CD4-positive, alpha-beta T cell treated with Interleukin-17A for 4 hours (primary cell): Measurements from ENCODE around the gene FAM149B1.
"Not testable (repeated sequence)": the region's sequence is repeated elsewhere in the genome, so short reads cannot be mapped to it uniquely, and the experiment has no call there.

Experiments
- DNase-seq: peaks from one replicate; pipeline ENCODE4 v3.0.0-alpha.2; 2020; ENCODE audit warnings: mixed read lengths

FAM149B1 gene

GRCh38 chr10:73167783-73168464 is at the start of gene FAM149B1, which contains the start of gene ECD:
Gene FAM149B1, plus strand, starts transcription at chr10:73168119. Its CDS starts 221 bp downstream, at chr10:73168340.
Gene ECD, minus strand, starts transcription at chr10:73168008. Its CDS starts 4,071 bp downstream, at chr10:73163937.
- DNase-seq, result peak; percentile 90

GRCh38 chr10:73119457-73119856 is 48.5 kb upstream of the FAM149B1 start:
- no peak for DNase-seq

GRCh38 chr10:73119952-73120351 is 48.0 kb upstream of the FAM149B1 start:
- DNase-seq, result no peak

GRCh38 chr10:73126343-73126742 is 41.6 kb upstream of the FAM149B1 start:
- DNase-seq, result no peak

GRCh38 chr10:73131301-73131700 is 36.6 kb upstream of the FAM149B1 start:
- DNase-seq, result no peak

- DNase-seq, result no peak
Measured at GRCh38 chr10:73131913-73132686, 35.8 kb upstream of the FAM149B1 start.

GRCh38 chr10:73134727-73135126 is 33.2 kb upstream of the FAM149B1 start:
- no peak for DNase-seq

- no peak for DNase-seq
Measured at GRCh38 chr10:73136627-73137026, 31.3 kb upstream of the FAM149B1 start.

GRCh38 chr10:73139251-73139650 is 28.7 kb upstream of the FAM149B1 start:
- no peak for DNase-seq

GRCh38 chr10:73141603-73142002 is 26.3 kb upstream of the FAM149B1 start:
- no peak for DNase-seq

GRCh38 chr10:73150633-73151413 is 17.1 kb upstream of the FAM149B1 start:
- not testable (repeated sequence) for DNase-seq

- no peak for DNase-seq
Measured at GRCh38 chr10:73152009-73152408, 15.9 kb upstream of the FAM149B1 start.

GRCh38 chr10:73156054-73156453 is 11.9 kb upstream of the FAM149B1 start:
- no peak for DNase-seq

GRCh38 chr10:73159038-73159648 is 8.8 kb upstream of the FAM149B1 start:
- DNase-seq, result peak; percentile 76

- DNase-seq, result no peak
Measured at GRCh38 chr10:73161079-73161478, 6.8 kb upstream of the FAM149B1 start.

GRCh38 chr10:73161662-73162061 is 6.3 kb upstream of the FAM149B1 start:
- DNase-seq, result no peak

GRCh38 chr10:73163096-73163495 is 4.8 kb upstream of the FAM149B1 start:
- no peak for DNase-seq

- DNase-seq, result no peak
Measured at GRCh38 chr10:73166972-73167371, 947 bp upstream of the FAM149B1 start.

- DNase-seq, result no peak
Measured at GRCh38 chr10:73167458-73167782, 499 bp upstream of the FAM149B1 start.

GRCh38 chr10:73168465-73168803 is 515 bp downstream of the FAM149B1 start:
- DNase-seq, result no peak

- DNase-seq, result no peak
Measured at GRCh38 chr10:73169320-73169719, 1.4 kb downstream of the FAM149B1 start.

GRCh38 chr10:73172867-73173266 is 4.9 kb downstream of the FAM149B1 start:
- DNase-seq, result no peak
